Stimulated activated CD4-positive, alpha-beta T cell treated with anti-CD3 and anti-CD28 coated beads, Interleukin-15, amount 100 ng/mL, for 24 hours (primary cell): ENCODE measurements around the gene NRIP1.

Experiments
- DNase-seq: peaks from one replicate; pipeline ENCODE4 v3.0.0-alpha.2; 2020

The NRIP1 gene

GRCh38 chr21:15003463-15004135, 61.2 kb downstream of the NRIP1 start:
- no peak for DNase-seq

- no peak for DNase-seq
Measured at GRCh38 chr21:15001857-15002606, 62.8 kb downstream of the NRIP1 start.

GRCh38 chr21:15001113-15001512, 63.7 kb downstream of the NRIP1 start:
- DNase-seq, result no peak

- DNase-seq, result no peak
Measured at GRCh38 chr21:15000081-15000480, 64.7 kb downstream of the NRIP1 start.

- no peak for DNase-seq
Measured at GRCh38 chr21:14998784-14999183, 66.0 kb downstream of the NRIP1 start.

- DNase-seq, result no peak
Measured at GRCh38 chr21:14998336-14998735, 66.5 kb downstream of the NRIP1 start.

- DNase-seq, result no peak
Measured at GRCh38 chr21:14995695-14996490, 68.9 kb downstream of the NRIP1 start.

- DNase-seq, result no peak
Measured at GRCh38 chr21:14995226-14995625, 69.6 kb downstream of the NRIP1 start.

- no peak for DNase-seq
Measured at GRCh38 chr21:14993115-14993514, 71.7 kb downstream of the NRIP1 start.

- DNase-seq, result no peak
Measured at GRCh38 chr21:14991957-14992356, 72.8 kb downstream of the NRIP1 start.

GRCh38 chr21:14989359-14989758, 75.4 kb downstream of the NRIP1 start:
- no peak for DNase-seq

- DNase-seq, result no peak
Measured at GRCh38 chr21:14988760-14989159, 76.0 kb downstream of the NRIP1 start.

- DNase-seq, result no peak
Measured at GRCh38 chr21:14987370-14988170, 77.2 kb downstream of the NRIP1 start.

- DNase-seq, result no peak
Measured at GRCh38 chr21:14985306-14985705, 79.5 kb downstream of the NRIP1 start.

- no peak for DNase-seq
Measured at GRCh38 chr21:14982336-14982735, 82.5 kb downstream of the NRIP1 start.

GRCh38 chr21:14981246-14981645, 83.6 kb downstream of the NRIP1 start:
- DNase-seq, result no peak

GRCh38 chr21:14979264-14979663, 85.5 kb downstream of the NRIP1 start:
- no peak for DNase-seq

GRCh38 chr21:14977814-14978213, 87.0 kb downstream of the NRIP1 start:
- no peak for DNase-seq

- DNase-seq, result no peak
Measured at GRCh38 chr21:14975136-14975919, 89.5 kb downstream of the NRIP1 start.

- DNase-seq, result no peak
Measured at GRCh38 chr21:14972678-14973077, 92.1 kb downstream of the NRIP1 start.

GRCh38 chr21:14968821-14969220, 96.0 kb downstream of the NRIP1 start:
- DNase-seq, result no peak

- no peak for DNase-seq
Measured at GRCh38 chr21:14968029-14968428, 96.8 kb downstream of the NRIP1 start.
